A673 (cell line): Measurements from ENCODE around the gene SYNDIG1L.

Experiments
- EZH2 ChIP-seq: fragments of 200-600 bp; sonication (generic); IDR thresholded peaks from 2 replicates; pipeline ENCODE4 v1.6.1; 2017; ENCODE audit warnings: borderline replicate concordance, low read depth, mild to moderate bottlenecking, mixed read lengths, antibody characterized with exemption, low read length; ENCODE audit not compliant: poor library complexity, severe bottlenecking
- TF ChIP-seq, protein P1 (sequence below): fragments of 300-800, 200-600 bp; sonication (generic); conservative IDR thresholded peaks from 2 replicates; pipeline ENCODE4 v1.5.1; 2017; ENCODE audit warnings: low read depth, mild to moderate bottlenecking, antibody characterized with exemption, low read length, moderate library complexity, mixed read lengths

DNA sequence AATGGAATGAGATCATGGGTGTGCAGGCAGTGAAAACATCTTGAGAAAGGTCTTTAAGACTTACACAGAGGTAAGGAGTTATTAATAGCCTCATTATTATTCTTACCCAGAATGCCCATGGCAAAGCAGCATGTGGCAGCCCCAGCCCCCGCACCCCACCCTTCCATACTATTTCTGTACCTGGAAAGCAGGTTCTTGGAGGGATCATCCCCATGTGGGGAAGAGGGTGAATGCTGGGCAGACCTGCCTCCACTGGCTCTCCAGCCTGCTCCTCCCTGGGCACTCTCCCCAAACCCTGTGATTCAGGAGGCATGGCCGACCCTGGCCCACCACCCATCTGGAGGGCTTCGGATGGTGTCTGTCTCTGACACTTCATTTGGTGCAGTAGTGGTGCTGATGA, 38.8 kb upstream of the SYNDIG1L start:
- TF ChIP-seq, protein P1, sequence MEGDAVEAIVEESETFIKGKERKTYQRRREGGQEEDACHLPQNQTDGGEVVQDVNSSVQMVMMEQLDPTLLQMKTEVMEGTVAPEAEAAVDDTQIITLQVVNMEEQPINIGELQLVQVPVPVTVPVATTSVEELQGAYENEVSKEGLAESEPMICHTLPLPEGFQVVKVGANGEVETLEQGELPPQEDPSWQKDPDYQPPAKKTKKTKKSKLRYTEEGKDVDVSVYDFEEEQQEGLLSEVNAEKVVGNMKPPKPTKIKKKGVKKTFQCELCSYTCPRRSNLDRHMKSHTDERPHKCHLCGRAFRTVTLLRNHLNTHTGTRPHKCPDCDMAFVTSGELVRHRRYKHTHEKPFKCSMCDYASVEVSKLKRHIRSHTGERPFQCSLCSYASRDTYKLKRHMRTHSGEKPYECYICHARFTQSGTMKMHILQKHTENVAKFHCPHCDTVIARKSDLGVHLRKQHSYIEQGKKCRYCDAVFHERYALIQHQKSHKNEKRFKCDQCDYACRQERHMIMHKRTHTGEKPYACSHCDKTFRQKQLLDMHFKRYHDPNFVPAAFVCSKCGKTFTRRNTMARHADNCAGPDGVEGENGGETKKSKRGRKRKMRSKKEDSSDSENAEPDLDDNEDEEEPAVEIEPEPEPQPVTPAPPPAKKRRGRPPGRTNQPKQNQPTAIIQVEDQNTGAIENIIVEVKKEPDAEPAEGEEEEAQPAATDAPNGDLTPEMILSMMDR, result no peak
- TF ChIP-seq EZH2, result no peak
